Motor neuron (in vitro differentiated cells): Measurements from ENCODE around the gene CDH4. TPM values are rescaled to one million over a fixed set of nuclear protein-coding genes. Genes with fewer than 3 reads are reported as not detected.
A peak's percentile ranks its signal among the peaks of the same experiment; 100 is the strongest.
"Not testable (repeated sequence)": the region's sequence is repeated elsewhere in the genome, so short reads cannot be mapped to it uniquely, and the experiment has no call there.

Experiments
- ATAC-seq, 8 experiments: fragments of 200-7000 bp; cut with Tn5 transposase; replicated peaks in 6 of 8; 2 replicates each; pipeline ENCODE4 v1.8.0; 2021; ENCODE audit warnings: mild to moderate bottlenecking in 8 of 8, moderate library complexity in 8 of 8
- H3K27ac ChIP-seq, 2 donors: fragments of 250-450 bp; sonication (Bioruptor Pico); 2 replicates each; pipeline ENCODE4 v1.9.0; 2021; ENCODE audit warnings: antibody characterized with exemption in 2 of 2, mild to moderate bottlenecking in 2 of 2, moderate library complexity in 1 of 2
- H3K4me1 ChIP-seq, 2 donors: fragments of 250-450 bp; sonication (Bioruptor Pico); replicated peaks in 1 of 2; 2 replicates each; pipeline ENCODE4 v1.6.1; 2021; ENCODE audit warnings: antibody characterized with exemption in 2 of 2, mild to moderate bottlenecking in 2 of 2, moderate library complexity in 1 of 2
- H3K4me3 ChIP-seq, 5 donors: fragments of 250-450 bp; sonication (Bioruptor Pico); 2 replicates each; pipeline ENCODE4 v1.9.0; 2021; ENCODE audit warnings: antibody characterized with exemption in 5 of 5, mild to moderate bottlenecking in 5 of 5, moderate library complexity in 4 of 5
- whole genome bisulfite sequencing, 10 experiments: fragments of 450-650 bp; shearing (Covaris generic); methylation state at CpG; one replicate each; pipeline ENCODE4 v1.0.0; 2022; 5-methylcytosine and 5-hydroxymethylcytosine counted together
- in situ Hi-C, 9 experiments: fragments of 400-800 bp; cut with MboI; loops; one replicate each; pipeline ENCODE4 v1.15.0; 2021; ENCODE audit warnings: low sequenced_read_pairs in 9 of 9, low pct_unique_long_range_greater_than_20kb in 2 of 9; ENCODE audit not compliant: unreplicated experiment in 9 of 9
- total RNA-seq, 8 experiments: library from RNA; unstranded; fragments of 300-600 nt; gene quantifications; 2 replicates each; pipeline versions ENCODE4 v1.2.3 to v1.2.4, GENCODE V29; 2022

CDH4 gene
- total RNA-seq, 8 experiments from 2014 or later, result 2.4 to 41.6 (median 12.9) TPM

- WGBS, 10 experiments, result no CpG with 5 or more reads among the region's 34 CpGs
- H3K27ac ChIP-seq, H3K4me3 ChIP-seq, ATAC-seq, in situ Hi-C loops, H3K4me1 ChIP-seq: not testable (repeated sequence)
Measured at GRCh38 chr20:61944967-61945366, 692.9 kb downstream of the CDH4 start.

DNA sequence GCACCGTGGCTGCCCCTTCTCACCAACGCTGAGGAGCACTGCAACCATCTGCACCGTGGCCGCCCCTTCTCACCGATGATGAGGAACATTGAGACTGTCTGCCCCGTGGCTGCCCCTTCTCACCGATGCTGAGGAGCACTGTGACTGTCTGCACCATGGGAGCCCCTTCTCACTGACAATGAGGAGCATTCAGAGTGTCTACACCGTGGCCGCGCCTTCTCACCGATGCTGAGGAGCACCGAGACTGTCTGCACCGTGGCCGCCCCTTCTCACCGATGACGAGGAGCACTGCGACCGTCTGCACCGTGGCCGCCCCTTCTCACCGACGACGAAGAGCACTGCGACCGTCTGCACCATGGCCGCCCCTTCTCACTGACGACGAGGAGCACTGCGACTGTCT, 693.4 kb downstream of the CDH4 start:
- ATAC-seq, result not testable (repeated sequence)

DNA sequence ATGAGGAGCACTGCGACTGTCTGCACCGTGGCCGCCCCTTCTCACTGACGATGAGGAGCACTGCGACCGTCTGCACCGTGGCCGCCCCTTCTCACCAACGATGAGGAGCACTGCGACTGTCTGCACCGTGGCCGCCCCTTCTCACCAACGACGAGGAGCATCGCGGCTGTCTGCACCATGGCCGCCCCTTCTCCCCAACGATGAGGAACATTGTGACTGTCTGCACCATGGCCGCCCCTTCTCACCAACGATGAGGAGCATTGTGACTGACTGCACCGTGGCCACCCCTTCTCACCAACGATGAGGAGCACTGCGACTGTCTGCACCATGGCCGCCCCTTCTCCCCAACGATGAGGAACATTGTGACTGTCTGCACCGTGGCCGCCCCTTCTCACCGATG, 696.0 kb downstream of the CDH4 start:
- H3K4me3 ChIP-seq, H3K27ac ChIP-seq, ATAC-seq, in situ Hi-C loops: not testable (repeated sequence)
- H3K4me1 ChIP-seq, result peaks cover 26% of the 10 kb centered on the region in 2 donors
- no CpG with 5 or more reads among the region's 28 CpGs for WGBS, 10 experiments

More for the DNA sequence above, 693.4 kb downstream of the CDH4 start:
- H3K27ac ChIP-seq, H3K4me3 ChIP-seq, in situ Hi-C loops: not testable (repeated sequence)
- H3K4me1 ChIP-seq, result peaks cover 11 to 14% of the 10 kb centered on the region in 2 donors
- no CpG with 5 or more reads among the region's 29 CpGs for WGBS, 10 experiments

DNA sequence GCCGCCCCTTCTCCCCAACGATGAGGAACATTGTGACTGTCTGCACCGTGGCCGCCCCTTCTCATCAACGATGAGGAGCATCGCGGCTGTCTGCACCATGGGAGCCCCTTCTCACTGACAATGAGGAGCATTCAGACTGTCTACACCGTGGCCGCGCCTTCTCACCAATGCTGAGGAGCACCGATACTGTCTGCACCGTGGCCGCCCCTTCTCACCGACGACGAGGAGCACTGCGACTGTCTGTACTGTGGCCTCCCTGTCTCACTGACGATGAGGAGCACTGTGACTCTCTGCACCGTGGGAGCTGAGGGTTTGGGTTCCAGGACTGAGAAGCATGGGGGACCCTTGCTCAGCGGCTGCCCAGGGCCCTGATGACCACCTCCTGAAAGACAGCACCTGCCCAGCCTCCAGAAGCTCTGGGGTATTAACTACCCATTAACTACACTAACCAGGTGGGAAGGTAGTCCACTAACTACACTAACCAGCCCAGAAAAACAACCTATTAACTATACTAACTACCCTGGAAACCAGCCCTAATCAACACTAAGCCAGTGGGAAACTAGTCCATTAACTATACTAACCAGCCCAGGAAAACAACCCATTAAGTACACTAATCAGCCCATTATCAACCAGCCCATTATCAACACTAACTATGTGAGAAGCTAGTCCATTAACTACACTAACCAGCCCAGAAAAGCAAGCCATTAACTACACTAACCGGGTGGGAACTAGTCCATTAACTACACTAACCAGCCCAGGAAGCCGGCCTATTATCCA, 696.7 kb downstream of the CDH4 start:
- Histone ChIP-seq H3K4me3 (no peak overlapping the region), H3K4me1 (peaks cover 26% of the 10 kb centered on the region in 2 donors), H3K27ac (no peak overlapping the region)
- in situ Hi-C loops, result no loop called here
- 0 to 100% (median 90%) methylated on average over 1 to 7 of the region's 22 CpGs; no CpG with 5 or more reads in 1 of the 10 experiments for WGBS, 10 experiments
- ATAC-seq, result no peak

DNA sequence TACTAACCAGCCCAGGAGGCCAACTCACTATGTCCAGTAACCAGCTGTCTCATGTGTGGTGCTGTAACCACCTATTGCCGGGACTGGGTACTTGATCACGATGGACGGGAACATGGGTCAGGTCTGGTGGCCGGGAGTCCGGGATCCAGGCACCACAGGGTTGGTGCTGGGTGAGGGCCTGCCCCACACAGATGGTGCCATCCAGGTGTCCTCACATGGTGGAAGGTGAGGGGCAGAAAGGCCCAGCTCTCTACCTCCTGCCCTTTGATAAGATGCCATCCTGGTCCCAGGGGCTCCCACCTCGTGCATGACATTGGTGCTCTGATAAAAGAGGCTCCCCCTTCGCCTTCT, 697.3 kb downstream of the CDH4 start:
- no peak for ATAC-seq
- WGBS, 10 experiments, result 80 to 100% (median 98%) methylated on average over 1 to 3 of the region's 7 CpGs; no CpG with 5 or more reads in 4 of the 10 experiments
- H3K27ac ChIP-seq, result no peak overlapping the region
- in situ Hi-C loops, result no loop called here
- peaks cover 26% of the 10 kb centered on the region in 2 donors for H3K4me1 ChIP-seq
- no peak overlapping the region for H3K4me3 ChIP-seq

- in situ Hi-C loops, result no loop called here
- Histone ChIP-seq H3K27ac (peak overlapping the region in 1 of 2 donors; percentile 56), H3K4me1 (peaks cover 26% of the 10 kb centered on the region in 2 donors), H3K4me3 (no peak overlapping the region)
- WGBS, 10 experiments, result 59 to 100% (median 80%) methylated on average over 1 to 7 of the region's 21 CpGs; no CpG with 5 or more reads in 7 of the 10 experiments
- ATAC-seq, result no peak
Measured at GRCh38 chr20:61949714-61950640, 697.9 kb downstream of the CDH4 start.

DNA sequence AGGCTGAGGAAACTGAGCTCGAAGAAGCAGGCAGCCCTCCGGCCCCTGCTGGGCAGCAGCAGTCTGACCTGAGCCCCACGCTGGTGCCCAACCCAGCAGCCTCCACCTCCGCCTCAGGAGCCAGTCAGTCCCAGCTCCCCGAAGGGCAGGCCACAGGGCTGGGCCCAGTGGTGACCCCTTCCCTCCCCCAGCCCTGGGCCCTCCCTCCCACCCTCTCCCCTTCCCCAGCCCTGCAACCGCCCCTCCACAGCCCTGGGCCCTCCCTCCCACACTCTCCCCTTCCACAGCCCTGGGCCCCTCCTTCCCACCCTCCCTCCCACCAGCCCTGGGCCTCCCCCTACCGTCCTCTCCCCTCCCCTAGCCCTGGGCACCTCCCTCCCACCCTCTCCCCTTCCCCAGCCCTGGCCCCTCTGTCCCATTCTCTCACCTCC, 698.6 kb downstream of the CDH4 start:
- no CpG with 5 or more reads among the region's 7 CpGs for WGBS, 10 experiments
- in situ Hi-C loops, result no loop called here
- Histone ChIP-seq H3K4me1 (peaks cover 26% of the 10 kb centered on the region in 2 donors), H3K4me3 (no peak overlapping the region), H3K27ac (peak overlapping the region in 1 of 2 donors; percentile 56)
- ATAC-seq, result peak in 5 of 8 experiments; percentile 40 to 66 (median 56)

DNA sequence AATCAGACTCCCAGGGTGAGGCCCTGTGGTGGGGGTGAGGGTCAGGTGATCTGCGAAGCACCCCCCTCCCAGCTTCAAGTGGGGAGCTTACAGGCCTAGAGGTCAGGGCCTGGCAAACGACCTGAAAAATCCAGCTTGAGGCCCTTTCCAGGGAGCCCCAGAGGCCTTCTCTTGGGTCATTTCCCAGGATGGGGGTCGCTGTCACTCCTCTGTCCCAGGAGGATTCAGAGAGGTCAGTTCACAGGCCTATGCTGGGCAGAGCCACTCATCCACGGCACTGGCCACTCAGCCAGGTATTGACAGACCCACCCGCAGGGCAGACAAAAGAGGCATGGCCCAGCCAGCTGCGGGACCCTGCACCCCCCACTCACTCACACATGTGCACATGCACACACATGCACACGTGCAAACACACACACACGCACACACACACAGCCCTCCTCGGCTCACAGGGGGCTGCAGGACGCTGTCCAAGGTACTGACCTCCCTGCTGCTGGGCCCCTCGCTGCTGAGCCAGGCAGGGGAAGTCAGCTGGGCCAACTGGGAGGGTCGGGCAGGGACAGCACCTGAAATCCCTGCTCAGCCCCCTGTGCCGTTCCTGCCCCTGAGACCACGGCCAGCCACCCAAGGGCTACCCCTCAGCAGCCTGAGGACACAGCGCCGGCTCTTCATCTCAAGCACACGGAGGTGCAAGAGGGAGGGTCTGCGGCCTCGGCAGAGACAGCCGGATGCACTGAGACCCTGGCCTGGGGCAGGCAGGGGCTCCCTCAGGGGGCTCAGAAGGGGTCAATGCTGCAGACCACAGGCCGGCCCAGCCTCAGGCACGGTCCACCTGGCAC, 699.9 kb downstream of the CDH4 start:
- peak in 6 of 8 experiments; percentile 62 to 87 (median 78) for ATAC-seq
- WGBS, 10 experiments, result 0 to 26% (median 0%) methylated on average over 1 to 5 of the region's 22 CpGs; no CpG with 5 or more reads in 7 of the 10 experiments
- in situ Hi-C loops, result no loop called here
- H3K4me1 ChIP-seq, result peaks cover 26 to 31% of the 10 kb centered on the region in 2 donors
- H3K4me3 ChIP-seq, result no peak overlapping the region
- peak overlapping the region; percentile 46 to 73 for H3K27ac ChIP-seq

DNA sequence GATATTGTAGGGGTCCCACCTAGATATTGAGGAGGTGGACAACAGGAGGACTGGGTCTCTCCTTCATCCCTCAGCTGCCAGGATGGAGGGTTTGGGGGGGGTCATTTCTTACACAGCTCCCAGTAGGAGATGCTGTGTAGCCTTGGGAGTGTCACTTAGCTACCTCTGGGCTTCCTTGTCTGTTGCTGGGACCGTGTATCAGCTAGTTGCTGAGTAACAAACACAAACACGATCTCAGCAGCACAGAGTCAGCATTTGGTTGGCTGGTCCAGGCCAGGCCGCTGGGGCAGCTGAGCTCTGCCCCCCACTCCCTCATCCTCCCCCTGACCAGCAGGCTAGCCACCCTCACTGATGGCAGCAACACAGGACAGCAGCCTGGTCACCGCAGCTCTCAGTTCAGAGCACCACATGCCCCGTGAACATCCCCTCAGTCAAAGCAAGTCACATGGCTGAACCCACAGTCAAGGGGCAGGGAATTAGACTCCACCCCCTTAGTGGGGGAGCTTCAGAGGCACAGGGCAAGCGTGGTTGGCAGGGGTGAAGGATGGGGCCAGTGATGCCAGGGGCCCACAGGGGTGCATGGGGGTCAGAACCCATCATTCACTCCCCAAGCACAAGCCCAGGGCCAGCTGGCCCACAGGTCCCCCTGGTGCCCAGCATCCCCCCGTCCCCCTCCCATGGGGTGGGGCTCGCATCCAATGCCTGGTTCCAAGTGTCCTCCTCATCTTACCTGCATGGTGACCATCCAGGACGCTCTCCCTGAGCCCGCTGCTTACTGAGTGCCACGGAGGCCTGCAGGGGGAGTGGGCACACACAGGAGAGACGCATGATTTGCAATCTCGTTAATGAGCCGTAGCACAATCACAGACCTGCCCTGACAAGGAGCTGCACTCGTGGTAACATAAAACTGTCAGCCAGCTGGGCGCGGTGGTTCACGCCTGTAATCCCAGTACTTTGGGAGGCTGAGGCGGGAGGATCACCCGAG, 701.3 kb downstream of the CDH4 start:
- Histone ChIP-seq H3K4me1 (peaks cover 26 to 31% of the 10 kb centered on the region in 2 donors), H3K27ac (no peak overlapping the region), H3K4me3 (no peak overlapping the region)
- WGBS, 10 experiments, result 51 to 90% (median 70%) methylated on average over 2 to 5 of the region's 20 CpGs; no CpG with 5 or more reads in 5 of the 10 experiments
- ATAC-seq, result no peak
- in situ Hi-C loops, result no loop called here

GRCh38 chr20:61954276-61955021, 702.4 kb downstream of the CDH4 start:
- no peak overlapping the region for H3K4me3 ChIP-seq
- no peak overlapping the region for H3K27ac ChIP-seq
- in situ Hi-C loops, result no loop called here
- peaks cover 23 to 30% of the 10 kb centered on the region in 2 donors for H3K4me1 ChIP-seq
- no peak for ATAC-seq
- 14 to 100% (median 60%) methylated on average over 1 to 12 of the region's 16 CpGs; no CpG with 5 or more reads in 1 of the 10 experiments for WGBS, 10 experiments

GRCh38 chr20:61955668-61956395, 703.8 kb downstream of the CDH4 start:
- Histone ChIP-seq H3K27ac (no peak overlapping the region), H3K4me3 (no peak overlapping the region), H3K4me1 (peaks cover 10 to 18% of the 10 kb centered on the region in 2 donors)
- ATAC-seq, result no peak
- 24 to 87% (median 71%) methylated on average over 3 to 6 of the region's 6 CpGs for WGBS, 10 experiments
- in situ Hi-C loops, result no loop called here
